HG03521 (cell line): ENCODE measurements around the gene SFXN3.

Experiments used
- ATAC-seq: cut with Tn5 transposase; IDR thresholded peaks from one replicate; pipeline ENCODE4 v1.9.1; 2021; ENCODE audit warnings: mild to moderate bottlenecking, moderate library complexity; ENCODE audit not compliant: unreplicated experiment

The SFXN3 gene

DNA sequence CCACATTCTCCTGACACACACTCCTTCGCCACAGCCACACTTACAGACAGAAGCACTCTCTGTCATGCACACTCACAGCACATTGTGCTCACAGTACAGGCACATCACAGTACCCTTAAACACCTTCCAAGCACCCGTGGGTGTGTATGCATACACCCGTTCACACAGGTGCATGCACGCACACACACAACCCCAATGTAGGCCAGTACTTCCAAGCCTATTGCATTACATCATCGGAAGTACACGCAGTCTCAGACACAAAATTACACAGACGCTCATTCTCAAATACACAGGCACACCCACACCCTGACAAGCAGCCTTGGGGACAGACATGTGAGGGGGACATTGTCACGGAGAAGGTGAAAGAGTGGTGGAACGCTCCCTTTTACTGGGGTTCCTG, 41.9 kb downstream of the SFXN3 start:
- ATAC-seq = no peak

DNA sequence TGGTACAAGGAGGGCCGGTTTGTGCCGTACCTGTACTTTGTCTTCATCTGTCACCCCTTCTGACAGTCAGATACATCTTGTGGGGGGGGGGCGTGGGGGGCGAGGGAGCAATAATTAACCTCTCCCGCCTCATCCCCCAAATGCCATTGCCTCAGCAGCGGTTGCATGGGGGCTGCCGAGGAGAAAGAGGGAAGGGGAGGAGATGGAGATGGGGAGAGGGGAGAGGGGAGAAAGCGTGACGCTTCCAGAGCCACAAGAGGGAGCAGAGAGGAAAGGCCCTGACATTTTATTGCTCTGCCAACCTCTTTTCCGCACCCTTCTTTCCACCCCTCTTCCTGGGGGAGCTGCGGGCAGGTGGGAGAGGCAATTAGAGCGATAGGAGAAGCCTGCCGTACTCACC, 42.6 kb downstream of the SFXN3 start:
- ATAC-seq = no peak

DNA sequence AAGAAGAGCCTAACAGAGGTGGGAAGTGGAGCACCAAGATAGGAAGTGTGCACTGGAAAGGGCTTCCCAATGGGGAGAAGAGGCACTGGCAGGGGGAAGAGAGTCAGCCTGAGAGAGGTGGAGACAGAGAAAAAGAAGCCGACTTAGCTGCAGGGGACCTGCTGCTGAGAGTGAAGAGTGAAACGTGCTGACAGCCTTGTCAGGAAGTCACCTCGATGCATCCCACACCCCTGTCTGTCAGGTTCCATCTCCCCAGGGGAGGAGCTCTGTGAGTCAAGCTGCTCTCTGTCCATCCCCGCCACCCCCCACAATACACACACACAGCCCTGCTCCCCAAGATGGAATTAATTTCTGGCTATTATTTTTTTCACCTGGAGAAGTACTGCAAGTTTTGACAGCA, 44.7 kb downstream of the SFXN3 start:
- no peak for ATAC-seq

DNA sequence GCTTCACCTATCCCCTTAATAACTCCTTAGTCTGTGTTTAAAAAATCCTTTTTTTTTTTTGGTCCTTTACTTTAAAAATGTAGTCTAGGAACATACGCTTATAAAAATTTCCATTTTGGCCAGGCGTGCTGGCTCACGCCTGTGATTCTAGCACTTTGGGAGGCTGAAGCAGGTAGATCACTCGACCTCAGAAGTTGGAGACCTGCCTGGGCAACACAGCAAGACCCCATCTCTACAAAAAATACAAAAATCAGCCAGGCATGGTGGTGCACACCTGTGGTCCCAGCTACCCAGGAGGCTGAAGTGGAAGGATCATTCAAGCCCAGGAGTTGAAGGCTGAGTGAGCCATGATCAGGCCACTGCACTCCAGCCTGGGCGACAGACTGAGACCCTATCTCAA, 45.6 kb downstream of the SFXN3 start:
- no peak for ATAC-seq

DNA sequence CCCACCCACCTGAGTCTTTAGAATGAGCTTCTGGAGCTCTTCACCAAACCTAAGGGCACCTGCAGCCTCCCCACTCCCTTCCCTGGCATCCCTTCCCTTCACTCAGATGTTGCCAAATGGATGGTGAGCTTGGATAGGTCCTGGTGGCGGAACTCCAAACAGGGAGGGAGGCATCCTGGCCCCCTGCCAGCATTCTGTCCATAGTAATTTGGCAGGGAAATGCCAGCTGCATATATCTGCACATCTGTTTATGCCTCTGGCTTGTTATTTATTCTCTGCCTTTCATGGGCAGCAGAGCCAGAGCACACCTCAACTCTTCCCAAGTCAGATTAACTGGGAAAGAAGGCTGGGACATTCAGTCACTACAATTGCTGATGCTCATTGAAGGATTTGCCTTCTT, 48.8 kb downstream of the SFXN3 start:
- no peak for ATAC-seq

DNA sequence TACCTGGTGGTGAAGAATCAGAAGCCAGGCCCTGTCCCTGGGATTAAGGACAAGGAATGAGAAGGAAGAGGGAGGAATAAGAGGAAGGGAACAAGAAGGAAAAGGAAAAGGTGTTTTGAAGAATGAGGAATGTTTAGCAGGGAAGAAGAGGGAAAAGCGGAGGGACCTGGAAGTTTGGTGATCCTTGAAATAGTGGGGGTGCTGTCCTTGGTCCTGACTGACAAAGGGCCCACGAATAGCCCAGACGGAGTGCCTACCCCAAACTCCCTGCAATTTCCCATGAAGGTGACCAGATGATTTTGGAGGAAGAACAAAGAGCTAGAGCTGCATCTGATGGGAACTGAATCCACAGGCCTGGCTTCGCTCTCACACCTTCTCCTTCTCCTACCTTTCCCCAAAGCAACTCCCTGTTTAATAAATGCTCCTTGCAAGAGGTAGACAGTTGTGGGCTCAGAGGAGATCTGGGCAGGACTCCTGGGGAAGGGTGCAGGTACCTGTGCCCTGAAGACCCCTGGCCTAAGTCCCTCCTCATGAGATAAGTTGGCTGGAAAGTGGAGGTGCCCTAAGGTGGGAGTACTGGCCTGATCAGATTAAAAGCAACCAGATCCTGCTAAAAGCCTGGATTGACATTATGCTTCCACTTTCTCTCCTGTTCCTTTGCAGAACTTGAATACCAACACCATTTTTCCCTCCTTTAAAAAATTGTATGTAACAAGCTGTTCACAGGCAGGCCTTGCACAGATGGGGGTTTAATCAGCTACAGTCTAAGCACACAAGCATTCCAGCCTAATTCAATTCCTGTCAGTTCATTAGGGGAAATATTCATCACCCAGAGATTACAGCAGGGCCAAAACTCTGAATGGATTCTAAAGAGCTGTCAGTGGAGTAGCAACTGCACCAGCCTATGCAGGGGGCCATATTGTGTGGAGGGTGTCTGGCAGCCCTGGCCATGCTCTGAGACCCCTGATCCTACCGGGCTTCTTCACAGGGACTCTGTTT, 50.2 kb downstream of the SFXN3 start:
- ATAC-seq = no peak

DNA sequence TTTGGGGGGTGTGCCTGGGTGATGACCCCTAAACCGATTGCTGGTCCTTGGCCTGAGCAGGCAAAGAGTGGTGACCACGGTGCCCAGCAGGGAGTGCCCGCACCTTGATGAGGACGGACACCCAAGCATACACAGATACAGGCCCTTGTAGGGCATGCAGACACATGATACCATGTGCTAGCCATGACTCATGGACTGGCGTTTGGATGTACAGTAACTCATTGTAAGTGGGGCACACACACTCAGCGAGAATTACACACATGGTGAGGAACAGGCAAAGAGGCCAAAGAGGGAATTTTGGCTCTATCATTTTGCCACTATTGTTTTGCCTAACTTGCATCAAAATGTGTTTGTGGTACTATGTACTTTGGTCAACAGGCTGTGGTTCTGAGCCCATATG, 54.8 kb downstream of the SFXN3 start:
- ATAC-seq = no peak

DNA sequence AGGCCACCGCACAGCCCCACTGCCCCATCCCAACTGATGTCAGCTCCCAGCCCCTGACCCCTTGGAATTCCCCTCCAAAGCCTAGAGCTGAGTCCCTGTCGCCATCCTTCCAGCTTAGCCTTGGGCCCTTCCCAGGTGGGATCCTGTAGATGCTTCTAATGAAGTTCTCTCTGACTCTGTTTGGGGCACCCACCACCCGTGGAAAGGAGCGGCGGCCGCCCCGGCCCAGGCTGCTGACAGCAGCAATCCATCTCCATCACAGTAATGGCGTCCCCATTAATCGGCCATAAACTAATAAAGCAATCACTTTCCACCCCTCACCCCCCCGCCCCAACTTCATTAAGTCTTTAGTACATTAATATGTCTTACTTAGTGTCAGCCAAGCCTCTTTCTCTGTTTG, 56.3 kb downstream of the SFXN3 start:
- no peak for ATAC-seq

DNA sequence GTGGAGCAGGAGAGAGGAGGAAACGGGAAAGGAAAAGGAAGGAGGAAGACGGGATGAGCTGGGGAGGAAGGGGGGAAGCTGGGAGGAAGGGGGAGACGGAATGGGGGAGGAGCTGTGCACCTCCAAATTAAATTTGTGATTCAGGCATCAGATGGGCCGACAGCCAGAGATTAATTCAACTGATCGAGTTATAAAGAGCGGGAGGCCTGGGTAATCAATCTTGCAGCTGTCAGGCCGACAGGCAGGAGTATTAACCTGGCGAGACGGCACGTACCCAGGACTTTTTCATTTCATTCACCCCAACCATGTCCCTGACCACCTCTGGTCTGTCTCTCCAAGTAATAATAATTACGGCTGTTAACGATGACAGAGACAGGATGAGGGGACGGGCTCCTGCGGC, 56.9 kb downstream of the SFXN3 start:
- ATAC-seq = no peak

DNA sequence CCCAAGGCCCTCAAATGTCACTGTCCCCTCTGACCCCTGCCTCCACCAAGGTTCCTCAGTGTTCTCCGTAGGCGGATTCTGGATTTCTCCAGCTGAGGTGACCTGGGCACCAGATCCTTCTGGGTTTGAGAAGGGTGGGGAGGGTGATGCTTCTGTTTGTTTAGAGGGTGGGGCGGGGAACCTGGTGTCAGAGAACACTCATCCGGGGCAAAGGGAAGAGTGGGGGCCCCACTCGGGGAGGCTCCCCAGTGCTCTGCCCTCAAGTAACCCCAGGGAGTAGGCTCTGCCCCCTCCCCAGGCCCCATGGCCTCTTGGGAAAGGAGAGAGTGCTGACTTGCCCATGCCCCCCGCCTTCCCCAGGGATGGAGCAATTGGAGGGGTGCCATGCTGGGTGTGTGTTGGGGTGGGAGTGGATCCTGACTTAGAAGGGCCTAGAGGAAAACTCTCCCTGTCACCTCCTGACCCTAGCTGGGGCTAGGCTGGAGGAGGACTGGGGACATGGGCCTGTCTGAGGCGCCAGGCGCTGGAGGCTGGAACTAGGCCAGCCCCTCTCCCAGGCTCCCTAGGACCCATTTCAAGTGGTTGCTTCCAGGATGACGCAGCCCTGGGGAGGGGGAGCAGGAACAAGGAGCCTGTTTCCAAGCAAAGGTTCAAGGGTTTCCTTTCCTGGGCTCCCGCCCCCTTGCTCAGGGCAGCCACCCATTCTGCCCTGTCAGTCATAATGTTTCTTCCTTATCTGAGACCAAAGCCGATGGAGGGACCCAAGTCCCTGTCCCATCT, 58.7 kb downstream of the SFXN3 start:
- no peak for ATAC-seq

DNA sequence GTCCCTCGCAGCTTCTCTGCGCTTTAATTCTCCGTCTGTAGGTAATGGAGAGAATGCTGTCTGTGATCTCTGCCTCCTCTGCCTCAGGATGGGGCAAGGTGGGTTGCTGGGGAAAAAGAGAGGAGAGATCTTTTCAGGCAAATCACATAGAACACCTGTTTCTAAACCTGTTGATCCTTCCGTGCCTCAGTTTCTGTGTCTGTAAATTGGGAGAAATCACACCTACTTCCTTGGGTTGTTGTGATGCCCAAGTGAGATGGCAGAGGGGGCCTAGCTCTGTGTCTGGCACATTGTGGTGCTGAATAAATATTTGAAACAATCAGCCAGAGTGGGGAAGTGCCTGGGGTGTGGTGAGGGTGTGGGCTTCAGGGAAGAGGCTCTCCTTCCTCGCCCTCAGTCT, 59.6 kb downstream of the SFXN3 start:
- ATAC-seq = no peak
